Measurements from ENCODE around the gene NEK6. TPM values are rescaled to one million over a fixed set of nuclear protein-coding genes. Genes with fewer than 3 reads are reported as not detected.
A peak's percentile ranks its signal among the peaks of the same experiment; 100 is the strongest.
"Not testable (repeated sequence)": the region's sequence is repeated elsewhere in the genome, so short reads cannot be mapped to it uniquely, and the experiment has no call there.

Gene NEK6
- total RNA-seq, 4 donors from 2014 or later, result 6.0 to 14.7 (median 9.1) TPM

- DNase-seq (ENCODE audit: low spot score in 2 of 2), result no peak
- no peak overlapping the region for H3K4me3 ChIP-seq (ENCODE audit: low read depth, poor library complexity, severe bottlenecking)
- 86 to 92% methylated on average over 8 of the region's 8 CpGs for WGBS, 2 donors
- intact Hi-C loops (cut with DNase I; ENCODE audit: low total_unique reads), result no loop called here
- no peak for TF ChIP-seq POLR2A (IDR thresholded peaks at IDR 0.05)
- no peak for TF ChIP-seq CTCF (IDR thresholded peaks at IDR 0.05)
Observed at GRCh38 chr9:124231095-124231737, 26.5 kb upstream of the NEK6 start.

DNA sequence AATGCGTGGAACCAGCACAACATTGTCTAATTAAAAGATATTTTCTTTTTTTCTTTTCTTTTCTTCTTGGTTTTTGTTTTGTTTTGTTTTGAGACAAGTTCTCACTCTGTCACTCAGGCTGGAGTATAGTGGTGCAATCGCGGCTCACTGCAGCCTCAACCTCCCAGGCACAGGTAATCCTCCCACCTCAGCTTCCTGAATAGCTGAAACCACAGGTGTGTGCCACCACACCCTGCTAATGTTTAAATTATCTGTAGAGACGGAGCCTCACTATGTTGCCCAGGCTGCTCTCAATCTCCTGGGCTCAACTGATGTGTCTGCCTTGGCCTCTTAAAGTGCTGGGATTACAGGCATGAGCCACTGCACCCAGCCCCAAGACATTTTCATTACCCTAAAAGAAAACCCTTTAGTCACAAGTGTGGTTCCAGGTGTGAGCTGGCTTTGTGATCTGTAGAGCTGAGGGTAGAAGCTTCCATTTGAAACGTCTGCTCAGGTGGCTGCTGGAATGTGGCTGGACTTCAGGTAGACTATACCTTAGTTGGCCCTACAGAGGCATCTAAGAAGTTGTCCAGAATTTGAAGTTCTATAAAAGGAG is 19.1 kb upstream of the NEK6 start:
- 71 to 81% methylated on average over 5 of the region's 5 CpGs for WGBS, 2 donors
- intact Hi-C loops (cut with DNase I; ENCODE audit: low total_unique reads), result no loop called here
- no peak overlapping the region for H3K4me3 ChIP-seq (ENCODE audit: low read depth, poor library complexity, severe bottlenecking)
- no peak for DNase-seq (ENCODE audit: low spot score in 2 of 2)
- TF ChIP-seq CTCF (IDR thresholded peaks at IDR 0.05), result no peak

DNA sequence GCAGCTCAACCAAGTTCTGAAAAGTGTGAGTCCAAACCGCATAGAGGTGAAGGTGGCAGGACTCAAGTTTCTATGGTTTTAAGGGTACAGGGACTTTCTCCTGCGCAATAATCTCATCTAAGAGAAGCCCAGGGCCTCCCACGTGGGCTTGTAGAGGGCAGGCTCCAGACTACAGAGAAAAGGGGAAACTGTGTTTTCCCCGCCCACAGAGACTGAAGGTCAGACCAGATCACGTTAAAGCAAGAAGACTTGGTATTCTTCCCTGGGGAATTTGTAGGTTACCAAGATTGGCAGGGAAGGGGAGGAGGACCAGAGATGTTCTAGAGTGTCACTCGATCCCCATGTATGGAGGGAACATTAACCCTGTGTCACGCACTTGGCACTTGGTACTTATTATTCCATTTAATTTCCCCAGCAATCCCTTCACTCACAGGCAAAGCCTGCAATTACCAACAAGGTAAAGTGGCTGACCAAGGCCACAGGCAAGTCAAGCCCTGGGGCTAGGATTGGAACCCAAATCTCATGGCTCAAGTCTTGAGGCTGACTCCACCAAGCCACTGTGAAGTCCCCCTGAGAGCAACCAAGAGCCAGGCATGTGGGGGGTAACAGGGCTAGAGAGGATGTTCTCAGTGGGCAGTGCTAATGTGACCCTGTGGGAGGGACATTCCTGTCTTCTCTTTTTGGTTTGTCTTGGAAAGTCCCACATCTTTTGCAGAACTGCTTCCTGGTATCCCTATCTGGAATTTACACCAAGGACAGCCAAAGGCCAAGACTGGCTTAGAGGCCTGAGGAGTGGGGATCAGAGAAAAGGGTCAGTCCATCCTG is 18.3 kb upstream of the NEK6 start:
- H3K4me3 ChIP-seq (ENCODE audit: low read depth, poor library complexity, severe bottlenecking), result no peak overlapping the region
- TF ChIP-seq POLR2A (IDR thresholded peaks at IDR 0.05) (no peak), CTCF (IDR thresholded peaks at IDR 0.05) (no peak)
- intact Hi-C loops (cut with DNase I; ENCODE audit: low total_unique reads), result no loop called here
- 65 to 71% methylated on average over 7 of the region's 7 CpGs for WGBS, 2 donors
- no peak for DNase-seq (ENCODE audit: low spot score in 2 of 2)

GRCh38 chr9:124242331-124243194 is 15.2 kb upstream of the NEK6 start:
- peak in 1 of 2 donors; percentile 86 for DNase-seq (ENCODE audit: low spot score in 2 of 2)
- 14 to 17% methylated on average over 24 of the region's 24 CpGs for WGBS, 2 donors
- intact Hi-C loops (cut with DNase I; ENCODE audit: low total_unique reads), result no loop called here
- TF ChIP-seq POLR2A (IDR thresholded peaks at IDR 0.05) (no peak), CTCF (IDR thresholded peaks at IDR 0.05) (no peak)
- H3K4me3 ChIP-seq (ENCODE audit: low read depth, poor library complexity, severe bottlenecking), result no peak overlapping the region

- 94 to 98% methylated on average over 5 of the region's 5 CpGs for WGBS, 2 donors
- peak in 1 of 2 donors; percentile 12 for DNase-seq (ENCODE audit: low spot score in 2 of 2)
- intact Hi-C loops (cut with DNase I; ENCODE audit: low total_unique reads); H3K4me3 ChIP-seq (ENCODE audit: low read depth, poor library complexity, severe bottlenecking): not testable (repeated sequence)
Observed at GRCh38 chr9:124247393-124247792, 10.4 kb upstream of the NEK6 start.

Data from lower leg skin (tissue), 4 donors.